HepG2 (cell line): ENCODE measurements around the gene BDKRB1. TPM values are rescaled to one million over a fixed set of nuclear protein-coding genes. Genes with fewer than 3 reads are reported as not detected.

Experiments used
- ATAC-seq: fragments of 200-7000 bp; cut with Tn5 transposase; 3 replicates; pipeline ENCODE4 v1.9.1; 2020; ENCODE audit warnings: mild to moderate bottlenecking, moderate library complexity
- BruUV-seq: library from RNA; stranded (reverse); fragments of 400-500 nt; replicated peaks from 2 replicates; lab custom pipeline; 2021; lab: Mats Ljungman, UMichigan
- CTCF ChIA-PET: fragments of 300-600 bp; formaldehyde crosslinking; extraction: SDS; loops from one replicate; lab custom pipeline; 2021; ENCODE audit warnings: low total read pairs, inconsistent platforms, low intra/inter-chr PET ratio; lab: Yijun Ruan, JAX
- POLR2A ChIA-PET: fragments of 350-600 bp; sonication (Branson Sonifier 250); formaldehyde crosslinking; loops from one replicate; lab custom pipeline; 2020; ENCODE audit warnings: antibody characterized with exemption, inconsistent platforms; lab: Yijun Ruan, JAX
- DNase-seq: peaks from one replicate; pipeline ENCODE4 v3.0.0-alpha.2; 2015; ENCODE audit warnings: low spot score
- FAIRE-seq: peaks from 3 replicates; lab custom pipeline; 2011; peaks lifted over from hg19 to GRCh38; lab: Jason Lieb, UNC
- H2AFZ ChIP-seq: one replicate; pipeline ENCODE4 v1.6.1; 2011; ENCODE audit warnings: low read length, inconsistent platforms
- H3K27ac ChIP-seq: fragments of 300-600 bp; 3 replicates; pipeline ENCODE4 v1.8.0; 2011; ENCODE audit warnings: mixed run types, mild to moderate bottlenecking, mixed read lengths, low read length, inconsistent platforms; ENCODE audit not compliant: insufficient read depth; ENCODE audit errors: extremely low read length
- H3K27me3 ChIP-seq, 2 experiments: fragments of 200-600 bp in 1 of 2; 2 replicates in 1 of 2; 3 replicates in 1 of 2; pipeline versions ENCODE4 v1.6.0 to v1.8.0; 2011; ENCODE audit warnings: low read length in 2 of 2, mild to moderate bottlenecking in 2 of 2, moderate library complexity in 2 of 2, inconsistent platforms in 1 of 2; ENCODE audit not compliant: insufficient read depth in 2 of 2, control insufficient read depth in 1 of 2
- H3K36me3 ChIP-seq, 2 experiments: fragments of 200-600 bp in 1 of 2; replicated peaks in 1 of 2; 2 replicates in 1 of 2; 3 replicates in 1 of 2; pipeline versions ENCODE4 v1.5.1 to v1.8.0; 2011; ENCODE audit warnings: low read length in 2 of 2, inconsistent platforms in 1 of 2; ENCODE audit not compliant: insufficient read depth in 2 of 2, control insufficient read depth in 1 of 2
- H3K4me1 ChIP-seq: 2 replicates; pipeline ENCODE4 v1.5.1; 2012; ENCODE audit warnings: low read length, inconsistent platforms; ENCODE audit not compliant: insufficient read depth
- H3K4me2 ChIP-seq: 2 replicates; pipeline ENCODE4 v1.6.0; 2011; ENCODE audit warnings: low read depth, low read length, inconsistent platforms
- H3K4me3 ChIP-seq, 3 experiments: fragments of 200-600 bp in 1 of 3; sonication (generic), shearing (Covaris generic) in 1 of 3; replicated peaks in 1 of 3; 2 replicates each; pipeline ENCODE4 v1.5.1; 2011 to 2016; ENCODE audit warnings: low read length in 3 of 3, inconsistent platforms in 2 of 3, low read depth in 2 of 3, mild to moderate bottlenecking in 2 of 3, control low read depth in 1 of 3, mixed read lengths in 1 of 3; ENCODE audit not compliant: insufficient read depth in 1 of 3
- H3K79me2 ChIP-seq: one replicate; pipeline ENCODE4 v1.6.1; 2011; ENCODE audit warnings: low read length, inconsistent platforms; ENCODE audit not compliant: insufficient read depth
- H3K9ac ChIP-seq: 2 replicates; pipeline ENCODE4 v1.6.0; 2011; ENCODE audit warnings: mild to moderate bottlenecking, low read depth, low read length, inconsistent platforms; ENCODE audit not compliant: insufficient read depth
- H3K9me3 ChIP-seq: 2 replicates; pipeline ENCODE4 v1.5.1; 2012; ENCODE audit warnings: mild to moderate bottlenecking, low read length
- H4K20me1 ChIP-seq: 2 replicates; pipeline ENCODE4 v1.6.0; 2011; ENCODE audit warnings: inconsistent platforms, mild to moderate bottlenecking, low read length, moderate library complexity; ENCODE audit not compliant: insufficient read depth
- CBX5 ChIP-seq: sonication (generic); formaldehyde crosslinking; IDR thresholded peaks from 2 replicates; pipeline ENCODE4 v1.4.0; 2020; ENCODE audit warnings: missing genetic modification reagents, borderline replicate concordance
- ELF1 ChIP-seq: sonication (generic); formaldehyde crosslinking; IDR thresholded peaks from 2 replicates; pipeline ENCODE4 v1.4.0; 2020; ENCODE audit warnings: missing genetic modification reagents
- ELF4 ChIP-seq: sonication (generic); formaldehyde crosslinking; IDR thresholded peaks from 2 replicates; pipeline ENCODE4 v1.5.0; 2020; ENCODE audit warnings: missing genetic modification reagents, mild to moderate bottlenecking, moderate library complexity, borderline replicate concordance
- KAT2B ChIP-seq: fragments of 150-350 bp; IDR thresholded peaks from 2 replicates; pipeline ENCODE4 v1.6.1; 2014; ENCODE audit warnings: low read depth, low read length, borderline replicate concordance
- LCORL ChIP-seq, 2 experiments: fragments of 450-650 bp in 1 of 2; sonication (generic) in 1 of 2; formaldehyde crosslinking in 1 of 2; IDR thresholded peaks; 2 replicates each; pipeline versions ENCODE4 v1.5.0 to v1.6.1; 2017 to 2020; ENCODE audit warnings: antibody characterized with exemption in 1 of 2, missing genetic modification reagents in 1 of 2
- MLLT10 ChIP-seq: sonication (generic); formaldehyde crosslinking; IDR thresholded peaks from 2 replicates; pipeline ENCODE4 v1.4.0; 2020; ENCODE audit warnings: missing genetic modification reagents
- MLX ChIP-seq: IDR thresholded peaks from 2 replicates; pipeline ENCODE4 v1.6.1; 2016
- MTERF4 ChIP-seq: sonication (generic); formaldehyde crosslinking; IDR thresholded peaks from 2 replicates; pipeline ENCODE4 v1.8.0; 2023; ENCODE audit warnings: mild to moderate bottlenecking, missing genetic modification reagents
- NFE2L1 ChIP-seq: sonication (generic); formaldehyde crosslinking; IDR thresholded peaks from 2 replicates; pipeline ENCODE4 v1.4.0; 2020; ENCODE audit warnings: missing genetic modification reagents, mild to moderate bottlenecking, borderline replicate concordance
- RBM39 ChIP-seq: fragments of 200-400 bp; formaldehyde crosslinking; IDR thresholded peaks from one replicate; pipeline ENCODE4 v1.6.1; 2018; ENCODE audit warnings: antibody characterized with exemption, mild to moderate bottlenecking, low read depth, low read length; ENCODE audit not compliant: poor library complexity, severe bottlenecking
- TEAD3 ChIP-seq: optimal IDR thresholded peaks from 2 replicates; pipeline ENCODE3; 2016; ENCODE audit warnings: borderline replicate concordance
- WIZ ChIP-seq: sonication (generic); formaldehyde crosslinking; IDR thresholded peaks from 2 replicates; pipeline ENCODE4 v1.5.1; 2020; ENCODE audit warnings: mild to moderate bottlenecking, missing genetic modification reagents
- ZEB1 ChIP-seq: IDR thresholded peaks from 2 replicates; pipeline ENCODE4 v1.6.1; 2012; ENCODE audit warnings: mild to moderate bottlenecking, low read depth, inconsistent platforms; ENCODE audit not compliant: insufficient replicate concordance
- ZNF260 ChIP-seq: sonication (generic); formaldehyde crosslinking; IDR thresholded peaks from 2 replicates; pipeline ENCODE4 v1.4.0; 2020; ENCODE audit warnings: missing genetic modification reagents, low read depth, mild to moderate bottlenecking, borderline replicate concordance
- ZNF317 ChIP-seq: sonication (generic); formaldehyde crosslinking; IDR thresholded peaks from 2 replicates; pipeline ENCODE4 v1.5.0; 2020; ENCODE audit warnings: mild to moderate bottlenecking, missing genetic modification reagents
- ZNF333 ChIP-seq: sonication (generic); formaldehyde crosslinking; IDR thresholded peaks from 2 replicates; pipeline ENCODE4 v1.4.0; 2020; ENCODE audit warnings: mild to moderate bottlenecking, missing genetic modification reagents, borderline replicate concordance
- ZNF367 ChIP-seq: sonication (generic); formaldehyde crosslinking; IDR thresholded peaks from 2 replicates; pipeline ENCODE4 v1.4.0; 2020; ENCODE audit warnings: missing genetic modification reagents, borderline replicate concordance
- ZNF782 ChIP-seq: sonication (generic); formaldehyde crosslinking; IDR thresholded peaks from 2 replicates; pipeline ENCODE4 v1.4.0; 2020; ENCODE audit warnings: missing genetic modification reagents, mild to moderate bottlenecking, borderline replicate concordance
- WGBS: methylation state at CpG from one replicate; pipeline ENCODE4 v1.1.6; 2017; ENCODE audit warnings: low lambda C conversion rate; 5-methylcytosine and 5-hydroxymethylcytosine counted together
- in situ Hi-C: cut with HindIII; loops from 2 replicates; pipeline ENCODE4 v1.10.0; 2017; ENCODE audit warnings: low pct_unique_long_range_greater_than_20kb; ENCODE audit not compliant: extremely low pct_ligation_motif_present
- intact Hi-C: fragments of 100-400 bp; cut with micrococcal nuclease; formaldehyde crosslinking; loops from one replicate; pipeline ENCODE4 v1.10.0; 2022; ENCODE audit not compliant: unreplicated experiment
- polyA plus RNA-seq, 8 experiments: library from polyadenylated mRNA; depleted of rRNA in 3 of 8; stranded (reverse) in 7 of 8; unstranded in 1 of 8; fragments of >200 nt; fragmentation: Illumina TruSeq in 4 of 8; extraction: Trizol in 4 of 8; gene quantifications; 2 replicates each; pipeline versions ENCODE4 v1.2.1 to v1.2.3, GENCODE V29; 2011 to 2016; ENCODE audit warnings: low read depth in 4 of 8, missing spikeins in 1 of 8, mixed read lengths in 1 of 8; ENCODE audit not compliant: insufficient read depth in 1 of 8
- total RNA-seq, 5 experiments: library from RNA; depleted of rRNA; stranded (reverse); fragments of >200 nt; fragmentation: Illumina TruSeq; extraction: Trizol; gene quantifications; 2 replicates each; pipeline ENCODE4 v1.2.3, GENCODE V29; 2016; ENCODE audit warnings: low read depth in 1 of 5
- TF ChIP-seq, protein P1 (sequence below): fragments of 450-650 bp; IDR thresholded peaks from 2 replicates; pipeline ENCODE4 v1.6.1; 2017; ENCODE audit warnings: mild to moderate bottlenecking

Gene BDKRB1
- total and polyA plus RNA-seq, 2 of the 13 experiments (the other 11 are each of a cell fraction or from before 2014, with no cell fraction given) = 0.05 TPM; not detected in 1

- H3K4me2 ChIP-seq = no peak overlapping the region
- TF ChIP-seq WIZ (CRISPR knock-in tag) (no peak), MLX (CRISPR knock-in tag) (no peak), CBX5 (CRISPR knock-in tag) (no peak), KAT2B (no peak), ELF1 (CRISPR knock-in tag) (no peak), ELF4 (CRISPR knock-in tag) (no peak), ZEB1 (no peak), LCORL (IDR thresholded peaks at IDR 0.05) (no peak), LCORL (CRISPR knock-in tag; IDR thresholded peaks at IDR 0.05) (no peak), NFE2L1 (no peak), RBM39 (no peak), ZNF782 (no peak), TEAD3 (CRISPR knock-in tag) (no peak), ZNF333 (no peak), MTERF4 (CRISPR knock-in tag) (no peak), ZNF317 (CRISPR knock-in tag) (no peak), ZNF367 (no peak), ZNF260 (CRISPR knock-in tag) (no peak), MLLT10 (no peak)
- TF ChIP-seq, protein P1, sequence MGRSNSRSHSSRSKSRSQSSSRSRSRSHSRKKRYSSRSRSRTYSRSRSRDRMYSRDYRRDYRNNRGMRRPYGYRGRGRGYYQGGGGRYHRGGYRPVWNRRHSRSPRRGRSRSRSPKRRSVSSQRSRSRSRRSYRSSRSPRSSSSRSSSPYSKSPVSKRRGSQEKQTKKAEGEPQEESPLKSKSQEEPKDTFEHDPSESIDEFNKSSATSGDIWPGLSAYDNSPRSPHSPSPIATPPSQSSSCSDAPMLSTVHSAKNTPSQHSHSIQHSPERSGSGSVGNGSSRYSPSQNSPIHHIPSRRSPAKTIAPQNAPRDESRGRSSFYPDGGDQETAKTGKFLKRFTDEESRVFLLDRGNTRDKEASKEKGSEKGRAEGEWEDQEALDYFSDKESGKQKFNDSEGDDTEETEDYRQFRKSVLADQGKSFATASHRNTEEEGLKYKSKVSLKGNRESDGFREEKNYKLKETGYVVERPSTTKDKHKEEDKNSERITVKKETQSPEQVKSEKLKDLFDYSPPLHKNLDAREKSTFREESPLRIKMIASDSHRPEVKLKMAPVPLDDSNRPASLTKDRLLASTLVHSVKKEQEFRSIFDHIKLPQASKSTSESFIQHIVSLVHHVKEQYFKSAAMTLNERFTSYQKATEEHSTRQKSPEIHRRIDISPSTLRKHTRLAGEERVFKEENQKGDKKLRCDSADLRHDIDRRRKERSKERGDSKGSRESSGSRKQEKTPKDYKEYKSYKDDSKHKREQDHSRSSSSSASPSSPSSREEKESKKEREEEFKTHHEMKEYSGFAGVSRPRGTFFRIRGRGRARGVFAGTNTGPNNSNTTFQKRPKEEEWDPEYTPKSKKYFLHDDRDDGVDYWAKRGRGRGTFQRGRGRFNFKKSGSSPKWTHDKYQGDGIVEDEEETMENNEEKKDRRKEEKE = no peak
- ATAC-seq (no peak), DNase-seq (no peak), FAIRE-seq (no peak)
- CTCF ChIA-PET = no interaction called here
- H4K20me1 ChIP-seq = no peaks in the 10 kb centered on the region
- no peaks in the 10 kb centered on the region for H3K9me3 ChIP-seq
- no peak overlapping the region for H3K9ac ChIP-seq
- WGBS = 23% methylated on average over 8 of the region's 9 CpGs
- no peaks in the 10 kb centered on the region for H3K4me1 ChIP-seq
- H3K4me3 ChIP-seq = no peak overlapping the region
- no peak overlapping the region for H3K27ac ChIP-seq
- H2AFZ ChIP-seq = no peak overlapping the region
- in situ Hi-C loops (no loop called here), intact Hi-C loops (no loop called here)
- no peaks in the 10 kb centered on the region for H3K27me3 ChIP-seq
- H3K79me2 ChIP-seq = no peaks in the 10 kb centered on the region
- POLR2A ChIA-PET = no interaction called here
- no peaks in the 10 kb centered on the region for H3K36me3 ChIP-seq
- no TSS peak for BruUV-seq
Observed at GRCh38 chr14:96239711-96240141, 16.3 kb upstream of the BDKRB1 start.
